Esophagus muscularis mucosa (tissue), 4 donors: Measurements from ENCODE around the gene UCHL5.

Experiments
- EP300 ChIP-seq: sonication (generic); formaldehyde crosslinking; IDR thresholded peaks from one replicate; pipeline ENCODE4 v1.6.1; 2017; ENCODE audit warnings: antibody characterized with exemption
- POLR2AphosphoS5 ChIP-seq, 2 donors: sonication (generic); formaldehyde crosslinking; IDR thresholded peaks; one replicate each; pipeline ENCODE4 v1.6.1; 2017; ENCODE audit warnings: antibody characterized with exemption in 2 of 2
- TF ChIP-seq, protein P1 (sequence below), 3 experiments: fragments of 200-600 bp in 2 of 3; fragments of 450-650 bp in 1 of 3; sonication (generic) in 2 of 3; IDR thresholded peaks; one replicate each; pipeline ENCODE4 v1.5.1; 2017 to 2019; ENCODE audit warnings: antibody characterized with exemption in 3 of 3, mild to moderate bottlenecking in 2 of 3, moderate library complexity in 1 of 3

DNA sequence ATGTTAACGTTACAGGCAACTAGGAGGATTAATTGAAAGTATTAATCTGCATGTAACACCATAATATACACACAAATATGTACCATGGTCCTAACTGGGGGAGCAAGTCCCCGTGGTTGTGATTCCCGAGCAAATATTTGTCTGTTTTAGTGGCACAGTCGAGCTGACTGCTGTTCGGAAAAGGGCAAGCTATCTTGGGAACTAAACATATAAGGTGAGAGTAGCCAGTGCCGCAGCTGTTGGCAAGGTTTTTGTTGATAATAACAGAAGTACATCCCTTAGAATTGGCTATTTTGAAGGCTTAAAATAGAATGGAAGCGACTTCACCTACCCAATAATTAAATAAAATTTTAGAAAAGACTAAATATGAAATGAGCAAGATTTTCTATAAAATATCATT is 45.5 kb downstream of the UCHL5 start:
- no peak for TF ChIP-seq EP300
- TF ChIP-seq, protein P1, sequence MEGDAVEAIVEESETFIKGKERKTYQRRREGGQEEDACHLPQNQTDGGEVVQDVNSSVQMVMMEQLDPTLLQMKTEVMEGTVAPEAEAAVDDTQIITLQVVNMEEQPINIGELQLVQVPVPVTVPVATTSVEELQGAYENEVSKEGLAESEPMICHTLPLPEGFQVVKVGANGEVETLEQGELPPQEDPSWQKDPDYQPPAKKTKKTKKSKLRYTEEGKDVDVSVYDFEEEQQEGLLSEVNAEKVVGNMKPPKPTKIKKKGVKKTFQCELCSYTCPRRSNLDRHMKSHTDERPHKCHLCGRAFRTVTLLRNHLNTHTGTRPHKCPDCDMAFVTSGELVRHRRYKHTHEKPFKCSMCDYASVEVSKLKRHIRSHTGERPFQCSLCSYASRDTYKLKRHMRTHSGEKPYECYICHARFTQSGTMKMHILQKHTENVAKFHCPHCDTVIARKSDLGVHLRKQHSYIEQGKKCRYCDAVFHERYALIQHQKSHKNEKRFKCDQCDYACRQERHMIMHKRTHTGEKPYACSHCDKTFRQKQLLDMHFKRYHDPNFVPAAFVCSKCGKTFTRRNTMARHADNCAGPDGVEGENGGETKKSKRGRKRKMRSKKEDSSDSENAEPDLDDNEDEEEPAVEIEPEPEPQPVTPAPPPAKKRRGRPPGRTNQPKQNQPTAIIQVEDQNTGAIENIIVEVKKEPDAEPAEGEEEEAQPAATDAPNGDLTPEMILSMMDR (IDR thresholded peaks at IDR 0.05), result no peak
- no peak for TF ChIP-seq POLR2AphosphoS5 (IDR thresholded peaks at IDR 0.05)
